ENCODE measurements around the gene UGCG. TPM values are rescaled to one million over a fixed set of nuclear protein-coding genes. Genes with fewer than 3 reads are reported as not detected.

Gene UGCG
- total and polyA plus RNA-seq, 2 donors (not counting 1 experiment from before 2014, with no cell fraction given): 23.9 to 53.5 TPM

DNA sequence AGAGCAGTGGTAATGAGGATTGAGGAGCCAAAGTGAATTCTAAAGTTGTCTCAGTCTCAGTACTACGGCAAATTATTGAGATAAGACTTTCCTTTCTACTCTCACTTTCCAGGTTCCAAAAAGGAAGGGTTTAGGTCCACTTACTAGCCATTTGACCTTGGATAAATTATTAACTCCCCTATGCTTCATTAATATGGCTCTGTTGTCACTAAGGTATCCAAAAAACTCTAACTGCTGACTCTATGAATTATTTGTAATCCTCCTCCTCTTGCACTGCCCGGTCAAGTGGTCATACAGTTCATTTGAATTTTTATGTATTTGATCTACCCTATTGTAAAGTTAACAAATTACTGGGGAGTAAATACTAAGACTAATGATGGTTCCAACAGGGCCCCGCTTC, 17.7 kb upstream of the UGCG start:
- H3K9me3 ChIP-seq (ENCODE audit: control extremely low read depth in 1 of 3, control insufficient read depth in 2 of 3, insufficient read depth in 1 of 3, low read length in 2 of 3): peaks cover 0 to 4% (median 0%) of the 10 kb centered on the region in 3 donors
- intact Hi-C loops (cut with micrococcal nuclease): no loop called here
- H3K9ac ChIP-seq (ENCODE audit: low read length): no peak overlapping the region
- H3K27me3 ChIP-seq (replicated peaks in 1 of 4; ENCODE audit: control extremely low read depth in 1 of 4, control insufficient read depth in 3 of 4, insufficient read depth in 4 of 4, low read length in 3 of 4): no peaks in the 10 kb centered on the region
- H3K4me3 Mint-ChIP-seq: no peak overlapping the region
- no peak for TF ChIP-seq EZH2 (IDR thresholded peaks at IDR 0.05; ENCODE audit: borderline replicate concordance, insufficient read depth, low read depth, low read length, poor library complexity, severe bottlenecking)
- TF ChIP-seq, protein P1, sequence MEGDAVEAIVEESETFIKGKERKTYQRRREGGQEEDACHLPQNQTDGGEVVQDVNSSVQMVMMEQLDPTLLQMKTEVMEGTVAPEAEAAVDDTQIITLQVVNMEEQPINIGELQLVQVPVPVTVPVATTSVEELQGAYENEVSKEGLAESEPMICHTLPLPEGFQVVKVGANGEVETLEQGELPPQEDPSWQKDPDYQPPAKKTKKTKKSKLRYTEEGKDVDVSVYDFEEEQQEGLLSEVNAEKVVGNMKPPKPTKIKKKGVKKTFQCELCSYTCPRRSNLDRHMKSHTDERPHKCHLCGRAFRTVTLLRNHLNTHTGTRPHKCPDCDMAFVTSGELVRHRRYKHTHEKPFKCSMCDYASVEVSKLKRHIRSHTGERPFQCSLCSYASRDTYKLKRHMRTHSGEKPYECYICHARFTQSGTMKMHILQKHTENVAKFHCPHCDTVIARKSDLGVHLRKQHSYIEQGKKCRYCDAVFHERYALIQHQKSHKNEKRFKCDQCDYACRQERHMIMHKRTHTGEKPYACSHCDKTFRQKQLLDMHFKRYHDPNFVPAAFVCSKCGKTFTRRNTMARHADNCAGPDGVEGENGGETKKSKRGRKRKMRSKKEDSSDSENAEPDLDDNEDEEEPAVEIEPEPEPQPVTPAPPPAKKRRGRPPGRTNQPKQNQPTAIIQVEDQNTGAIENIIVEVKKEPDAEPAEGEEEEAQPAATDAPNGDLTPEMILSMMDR (IDR thresholded peaks at IDR 0.05): no peak
- no peaks in the 10 kb centered on the region for H3K79me2 ChIP-seq (ENCODE audit: control insufficient read depth, insufficient read depth, low read length)
- ChIA-PET CTCF (interaction anchor here (1.6 kb wide), 1 partner anchor 196 kb away, joined by 6 read pairs; no protein-coding TSS in a partner anchor), POLR2A (no interaction called here)
- no peak overlapping the region for H3K27ac Mint-ChIP-seq
- H4K20me1 ChIP-seq (ENCODE audit: control insufficient read depth, insufficient read depth, low read length, poor library complexity, severe bottlenecking): no peaks in the 10 kb centered on the region
- H3K9me3 Mint-ChIP-seq (ENCODE audit: insufficient read depth): peaks cover 4% of the 10 kb centered on the region
- no peak overlapping the region for H3K4me2 ChIP-seq (replicated peaks; ENCODE audit: low read depth, low read length, poor library complexity, severe bottlenecking)
- H3K4me3 ChIP-seq (ENCODE audit: control extremely low read depth in 1 of 5, extremely low read depth in 1 of 5, insufficient read depth in 1 of 5, low read depth in 2 of 5, low read length in 4 of 5): no peak overlapping the region
- no peak overlapping the region for H2AFZ ChIP-seq (ENCODE audit: insufficient read depth, low read depth, low read length, poor library complexity, severe bottlenecking)
- no peaks in the 10 kb centered on the region for H3K4me1 ChIP-seq (ENCODE audit: control insufficient read depth in 2 of 2, insufficient read depth in 2 of 2, low read length in 2 of 2)
- ATAC-seq (ENCODE audit: low read depth) (no peak), DNase-seq (no peak)
- H3K4me1 Mint-ChIP-seq: no peaks in the 10 kb centered on the region
- no peak overlapping the region for H3K27ac ChIP-seq (ENCODE audit: low read length in 2 of 2)
- no peaks in the 10 kb centered on the region for H3K36me3 ChIP-seq (replicated peaks in 1 of 2; ENCODE audit: control extremely low read depth in 1 of 2, control insufficient read depth in 1 of 2, extremely low read depth in 1 of 2, insufficient read depth in 2 of 2, low read length in 1 of 2)
- WGBS (ENCODE audit: insufficient coverage): no CpG with 5 or more reads among the region's 3 CpGs
- no peaks in the 10 kb centered on the region for H3K27me3 Mint-ChIP-seq

DNA sequence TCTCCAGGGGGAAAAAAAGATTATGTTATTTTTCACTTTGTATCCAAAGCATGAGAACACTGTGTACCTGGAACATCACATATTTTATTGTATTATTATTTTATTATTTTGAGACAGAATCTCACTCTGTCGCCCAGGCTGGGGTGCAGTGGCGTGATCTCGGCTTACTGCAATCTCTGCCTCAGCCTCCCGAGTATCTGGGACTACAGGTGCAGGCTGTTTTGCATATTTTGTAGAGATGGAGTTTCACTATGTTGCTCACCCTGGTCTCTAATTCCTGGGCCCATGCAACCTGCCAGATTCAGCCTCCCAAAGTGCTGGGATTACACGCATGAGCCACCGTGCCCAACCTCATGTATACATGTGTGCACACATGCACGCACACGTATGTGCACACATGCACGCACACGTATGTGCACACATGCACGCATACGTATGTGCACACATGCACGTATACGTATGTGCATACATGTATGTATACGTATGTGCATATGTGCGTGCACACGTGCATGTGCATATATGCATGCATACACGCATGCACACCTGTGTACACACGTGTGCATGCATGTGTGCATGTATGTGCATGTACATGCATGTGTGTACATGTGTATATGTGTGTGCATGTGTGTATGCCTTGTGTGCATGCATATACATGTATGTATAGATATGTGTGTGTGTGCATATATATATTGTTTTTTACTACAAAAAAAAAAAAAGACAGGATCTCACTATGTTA, 9.5 kb upstream of the UGCG start:
- Mint-ChIP-seq H3K4me3 (no peak overlapping the region), H3K27ac (no peak overlapping the region)

More for the DNA sequence above, 9.5 kb upstream of the UGCG start:
- Mint-ChIP-seq H3K27me3 (no peaks in the 10 kb centered on the region), H3K4me1 (peaks cover 14% of the 10 kb centered on the region), H3K9me3 (ENCODE audit: insufficient read depth) (no peaks in the 10 kb centered on the region)
- DNase-seq: no peak
- CTCF ChIA-PET: no interaction called here
- Histone ChIP-seq H3K4me2 (replicated peaks; ENCODE audit: low read depth, low read length, poor library complexity, severe bottlenecking) (no peak overlapping the region), H3K36me3 (replicated peaks in 1 of 2; ENCODE audit: control extremely low read depth in 1 of 2, control insufficient read depth in 1 of 2, extremely low read depth in 1 of 2, insufficient read depth in 2 of 2, low read length in 1 of 2) (no peaks in the 10 kb centered on the region), H3K4me1 (ENCODE audit: control insufficient read depth in 2 of 2, insufficient read depth in 2 of 2, low read length in 2 of 2) (peaks cover 6 to 14% of the 10 kb centered on the region in 2 donors), H3K9me3 (ENCODE audit: control extremely low read depth in 1 of 3, control insufficient read depth in 2 of 3, insufficient read depth in 1 of 3, low read length in 2 of 3) (no peaks in the 10 kb centered on the region), H3K4me3 (ENCODE audit: control extremely low read depth in 1 of 5, extremely low read depth in 1 of 5, insufficient read depth in 1 of 5, low read depth in 2 of 5, low read length in 4 of 5) (no peak overlapping the region), H3K9ac (ENCODE audit: low read length) (no peak overlapping the region), H4K20me1 (ENCODE audit: control insufficient read depth, insufficient read depth, low read length, poor library complexity, severe bottlenecking) (no peaks in the 10 kb centered on the region), H3K27me3 (replicated peaks in 1 of 4; ENCODE audit: control extremely low read depth in 1 of 4, control insufficient read depth in 3 of 4, insufficient read depth in 4 of 4, low read length in 3 of 4) (no peaks in the 10 kb centered on the region), H2AFZ (ENCODE audit: insufficient read depth, low read depth, low read length, poor library complexity, severe bottlenecking) (no peak overlapping the region), H3K27ac (ENCODE audit: low read length in 2 of 2) (no peak overlapping the region), H3K79me2 (ENCODE audit: control insufficient read depth, insufficient read depth, low read length) (no peaks in the 10 kb centered on the region)
- POLR2A ChIA-PET: no interaction called here
- 86% methylated on average over 15 of the region's 19 CpGs for WGBS (ENCODE audit: insufficient coverage)
- TF ChIP-seq EZH2 (IDR thresholded peaks at IDR 0.05; ENCODE audit: borderline replicate concordance, insufficient read depth, low read depth, low read length, poor library complexity, severe bottlenecking): no peak
- TF ChIP-seq, protein P1 (IDR thresholded peaks at IDR 0.05): no peak
- no peak for ATAC-seq (ENCODE audit: low read depth)
- intact Hi-C loops (cut with micrococcal nuclease): no loop called here

Data from B cell (primary cell).